Sigmoid colon (tissue), 7 donors: ENCODE data around the gene LPIN1. TPM values are rescaled to one million over a fixed set of nuclear protein-coding genes. Genes with fewer than 3 reads are reported as not detected.
A peak's percentile ranks its signal among the peaks of the same experiment; 100 is the strongest.

ENCODE experiments used
- DNase-seq: peaks from one replicate; pipeline ENCODE4 v3.0.0-alpha.2; 2019
- H3K27ac ChIP-seq, 4 donors: fragments of 200-600 bp; sonication (generic); one replicate each; pipeline ENCODE4 v1.5.1; 2016 to 2019; ENCODE audit warnings: mild to moderate bottlenecking in 1 of 4
- H3K27me3 ChIP-seq, 3 donors: fragments of 200-600 bp; sonication (generic); one replicate each; pipeline ENCODE4 v1.5.1; 2019; ENCODE audit warnings: mild to moderate bottlenecking in 1 of 3
- H3K36me3 ChIP-seq, 4 donors: fragments of 200-600 bp; sonication (generic); one replicate each; pipeline ENCODE4 v1.5.1; 2016 to 2019
- H3K4me1 ChIP-seq, 4 donors: fragments of 200-600 bp; sonication (generic); one replicate each; pipeline ENCODE4 v1.5.1; 2017 to 2019
- H3K4me3 ChIP-seq, 4 donors: fragments of 200-600 bp; sonication (generic); one replicate each; pipeline ENCODE4 v1.5.1; 2017 to 2019; ENCODE audit warnings: mild to moderate bottlenecking in 2 of 4, moderate library complexity in 1 of 4
- H3K9me3 ChIP-seq, 4 donors: fragments of 200-600 bp in 3 of 4; sonication (generic) in 3 of 4; one replicate each; pipeline versions ENCODE4 v1.5.1 to v1.6.1; 2013 to 2019
- EP300 ChIP-seq, 4 donors: sonication (generic); formaldehyde crosslinking; IDR thresholded peaks; one replicate each; pipeline ENCODE4 v1.6.1; 2017; ENCODE audit warnings: antibody characterized with exemption in 4 of 4
- POLR2A ChIP-seq, 2 donors: fragments of 450-650 bp; IDR thresholded peaks; one replicate each; pipeline ENCODE4 v1.6.1; 2016; ENCODE audit warnings: antibody characterized with exemption in 2 of 2, mild to moderate bottlenecking in 2 of 2, moderate library complexity in 2 of 2
- POLR2AphosphoS5 ChIP-seq, 4 donors: sonication (generic); formaldehyde crosslinking; IDR thresholded peaks; one replicate each; pipeline ENCODE4 v1.6.1; 2017; ENCODE audit warnings: antibody characterized with exemption in 4 of 4
- WGBS, 2 donors: extraction: QIAGEN DNeasy Blood & Tissue Kit; methylation state at CpG; one replicate each; pipeline ENCODE4 v1.1.7; 2013; 5-methylcytosine and 5-hydroxymethylcytosine counted together
- intact Hi-C: fragments of 100-400 bp; cut with DNase I; formaldehyde crosslinking; loops from one replicate; pipeline ENCODE4 v1.15.1; 2023
- polyA plus RNA-seq, 3 donors: library from polyadenylated mRNA; stranded (reverse); fragments of 200-250 nt; gene quantifications; one replicate each; pipeline ENCODE4 v1.2.3, GENCODE V29; 2013
- total RNA-seq, 4 donors: library from RNA; depleted of rRNA; stranded (reverse); fragments of >200 nt; gene quantifications; one replicate each; pipeline ENCODE4 v1.1.0, GENCODE V29; 2016
- TF ChIP-seq, protein P1 (sequence below), 4 experiments: fragments of 450-650 bp in 3 of 4; fragments of 200-600 bp in 1 of 4; IDR thresholded peaks; one replicate each; pipeline ENCODE4 v1.5.1; 2016 to 2019; ENCODE audit warnings: antibody characterized with exemption in 4 of 4, mild to moderate bottlenecking in 3 of 4, moderate library complexity in 2 of 4
- donor health status: healthy with polysubstance abuse.
- donor health status: Bipolar disorder and iron deficiency.
- donor health status: healthy.

Gene LPIN1
- total and polyA plus RNA-seq, 7 donors, result 4.2 to 37.4 (median 28.2) TPM

DNA sequence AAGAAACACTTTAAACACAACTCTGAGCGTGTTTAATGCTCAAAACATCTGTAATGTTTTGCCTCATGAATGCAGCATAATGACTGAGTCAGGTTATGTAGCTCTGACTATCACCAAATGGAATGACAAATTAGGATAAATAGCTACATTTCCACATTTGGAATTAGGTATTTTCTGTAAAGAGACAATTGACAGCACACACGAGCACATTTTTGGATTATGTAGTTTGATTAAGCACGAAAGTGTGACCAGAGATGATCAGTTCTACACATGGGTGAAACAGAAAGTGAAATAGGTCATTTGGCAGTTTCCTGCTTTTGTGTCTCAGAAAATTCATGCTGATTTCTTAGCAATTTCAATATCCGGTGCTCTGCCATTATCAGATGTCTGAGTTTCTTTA, 29.0 kb downstream of the LPIN1 start:
- TF ChIP-seq, protein P1, sequence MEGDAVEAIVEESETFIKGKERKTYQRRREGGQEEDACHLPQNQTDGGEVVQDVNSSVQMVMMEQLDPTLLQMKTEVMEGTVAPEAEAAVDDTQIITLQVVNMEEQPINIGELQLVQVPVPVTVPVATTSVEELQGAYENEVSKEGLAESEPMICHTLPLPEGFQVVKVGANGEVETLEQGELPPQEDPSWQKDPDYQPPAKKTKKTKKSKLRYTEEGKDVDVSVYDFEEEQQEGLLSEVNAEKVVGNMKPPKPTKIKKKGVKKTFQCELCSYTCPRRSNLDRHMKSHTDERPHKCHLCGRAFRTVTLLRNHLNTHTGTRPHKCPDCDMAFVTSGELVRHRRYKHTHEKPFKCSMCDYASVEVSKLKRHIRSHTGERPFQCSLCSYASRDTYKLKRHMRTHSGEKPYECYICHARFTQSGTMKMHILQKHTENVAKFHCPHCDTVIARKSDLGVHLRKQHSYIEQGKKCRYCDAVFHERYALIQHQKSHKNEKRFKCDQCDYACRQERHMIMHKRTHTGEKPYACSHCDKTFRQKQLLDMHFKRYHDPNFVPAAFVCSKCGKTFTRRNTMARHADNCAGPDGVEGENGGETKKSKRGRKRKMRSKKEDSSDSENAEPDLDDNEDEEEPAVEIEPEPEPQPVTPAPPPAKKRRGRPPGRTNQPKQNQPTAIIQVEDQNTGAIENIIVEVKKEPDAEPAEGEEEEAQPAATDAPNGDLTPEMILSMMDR (IDR thresholded peaks at IDR 0.05), result no peak
- TF ChIP-seq POLR2AphosphoS5 (IDR thresholded peaks at IDR 0.05), result no peak
- TF ChIP-seq POLR2A (IDR thresholded peaks at IDR 0.05), result no peak
- no peak for TF ChIP-seq EP300 (IDR thresholded peaks at IDR 0.05)
- intact Hi-C loops, result no loop called here

DNA sequence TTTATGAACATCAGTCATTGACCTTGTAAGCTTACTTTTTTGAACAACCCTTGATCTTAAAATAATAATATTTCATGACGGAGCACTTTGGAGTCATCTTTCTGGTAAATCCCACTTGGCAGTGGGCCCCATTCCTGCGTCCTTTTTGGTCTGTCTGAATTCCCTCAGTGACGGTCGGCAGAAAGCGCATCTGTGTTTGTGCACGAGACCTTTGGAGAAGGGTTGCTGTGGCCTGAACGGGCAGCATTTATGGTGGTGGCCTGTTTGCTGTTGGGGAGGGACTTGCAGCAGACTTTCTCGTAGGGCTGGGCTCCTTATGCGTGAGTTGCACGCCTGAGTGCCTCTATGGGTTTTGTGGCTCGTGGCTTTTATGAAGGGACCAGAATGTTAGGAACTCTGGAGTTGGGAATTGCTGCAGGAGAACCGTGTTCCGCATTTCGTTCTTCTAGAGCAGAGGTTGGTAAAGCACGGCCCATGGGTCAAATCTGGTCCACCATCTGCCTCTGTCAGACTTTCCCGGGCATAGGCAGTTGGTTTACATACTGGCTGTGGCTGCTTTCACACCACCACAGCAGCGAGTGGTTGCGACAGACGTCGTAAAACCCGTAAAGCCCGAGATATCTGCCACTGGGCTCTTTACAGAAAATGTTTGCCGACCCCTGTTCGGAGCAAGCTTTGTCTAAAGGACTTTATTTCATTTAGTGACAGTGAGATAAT, 30.8 kb downstream of the LPIN1 start:
- Histone ChIP-seq H3K4me1 (peaks cover 0 to 33% (median 27%) of the 10 kb centered on the region in 4 donors), H3K9me3 (no peaks in the 10 kb centered on the region), H3K27ac (peak overlapping the region in 2 of 4 donors; percentile 45 to 62), H3K27me3 (no peaks in the 10 kb centered on the region), H3K36me3 (peaks cover 3 to 47% (median 19%) of the 10 kb centered on the region in 4 donors), H3K4me3 (peak overlapping the region in 1 of 4 donors; percentile 0)
- 73 to 85% methylated on average over 24 of the region's 24 CpGs for WGBS, 2 donors
- intact Hi-C loops, result no loop called here
- peak; percentile 67 for DNase-seq
- TF ChIP-seq, protein P1 (IDR thresholded peaks at IDR 0.05), result no peak
- TF ChIP-seq POLR2AphosphoS5 (IDR thresholded peaks at IDR 0.05), result peak in 1 of 4 donors; percentile 40

More for the DNA sequence above, 29.0 kb downstream of the LPIN1 start:
- 32 to 72% methylated on average over 4 of the region's 4 CpGs for WGBS, 2 donors
- peaks cover 3 to 47% (median 15%) of the 10 kb centered on the region in 4 donors for H3K36me3 ChIP-seq
- no peak overlapping the region for H3K27ac ChIP-seq
- H3K4me1 ChIP-seq, result peaks cover 0 to 33% (median 27%) of the 10 kb centered on the region in 4 donors
- no peaks in the 10 kb centered on the region for H3K27me3 ChIP-seq
- no peak for DNase-seq
- no peaks in the 10 kb centered on the region for H3K9me3 ChIP-seq
- no peak overlapping the region for H3K4me3 ChIP-seq

DNA sequence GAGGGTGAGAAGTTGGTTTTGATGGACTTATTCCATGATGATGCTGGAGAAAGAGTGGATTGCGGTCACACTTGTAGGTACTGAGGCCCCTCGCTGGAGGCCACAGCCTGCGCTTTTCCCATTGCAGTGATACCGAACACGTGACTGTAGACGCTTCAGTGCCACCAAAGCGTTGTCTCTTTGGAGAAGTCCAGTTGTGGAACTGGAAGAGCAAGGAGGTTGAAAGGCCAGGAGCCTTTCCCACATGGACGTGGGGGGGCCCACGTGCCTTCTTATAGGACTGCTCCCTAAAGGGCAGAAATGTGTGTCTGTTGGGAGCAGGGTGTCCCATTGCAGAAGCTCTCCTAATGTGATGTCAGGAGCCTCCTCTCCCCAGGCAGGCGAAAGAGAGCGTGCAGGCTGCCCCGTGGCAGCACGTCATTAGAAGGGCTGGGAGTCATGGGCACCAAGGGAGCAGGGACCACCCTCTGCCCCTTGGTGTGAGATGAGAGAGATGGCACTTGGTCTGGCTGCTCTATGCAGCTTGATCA, 31.5 kb downstream of the LPIN1 start:
- Histone ChIP-seq H3K36me3 (peaks cover 3 to 52% (median 22%) of the 10 kb centered on the region in 4 donors), H3K9me3 (no peaks in the 10 kb centered on the region), H3K27me3 (no peaks in the 10 kb centered on the region), H3K4me3 (no peak overlapping the region), H3K27ac (no peak overlapping the region), H3K4me1 (peaks cover 0 to 33% (median 27%) of the 10 kb centered on the region in 4 donors)
- TF ChIP-seq POLR2A (IDR thresholded peaks at IDR 0.05), result no peak
- TF ChIP-seq POLR2AphosphoS5 (IDR thresholded peaks at IDR 0.05), result no peak
- TF ChIP-seq, protein P1 (IDR thresholded peaks at IDR 0.05), result no peak
- TF ChIP-seq EP300 (IDR thresholded peaks at IDR 0.05), result no peak
- no peak for DNase-seq
- intact Hi-C loops, result loop anchor here (1.0 to 2.0 kb wide), 2 partner anchors 31 to 299 kb away; no protein-coding TSS in a partner anchor
- 92 to 95% methylated on average over 13 of the region's 13 CpGs for WGBS, 2 donors

DNA sequence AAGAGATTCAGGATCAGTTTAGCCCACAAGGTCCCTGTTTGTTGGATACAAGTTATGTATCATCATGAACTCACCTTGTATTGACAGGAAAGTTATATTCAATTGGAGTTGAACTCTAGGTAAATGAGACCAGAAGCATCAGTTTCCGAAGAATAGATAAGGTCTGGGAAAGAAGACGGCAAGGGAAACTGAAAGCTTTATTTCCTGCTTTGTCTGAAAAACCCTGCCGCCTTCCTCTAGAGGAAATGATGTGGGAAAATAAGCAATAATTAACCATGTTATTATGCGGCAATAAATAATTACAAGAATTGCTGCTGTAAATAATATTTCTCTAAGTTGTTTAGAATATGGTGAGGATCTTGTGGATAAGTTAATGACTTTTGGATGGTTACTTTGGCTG, 32.0 kb downstream of the LPIN1 start:
- TF ChIP-seq POLR2A (IDR thresholded peaks at IDR 0.05), result no peak
- no peak for TF ChIP-seq EP300 (IDR thresholded peaks at IDR 0.05)
- TF ChIP-seq POLR2AphosphoS5 (IDR thresholded peaks at IDR 0.05), result no peak
- TF ChIP-seq, protein P1 (IDR thresholded peaks at IDR 0.05), result no peak
- no peak overlapping the region for H3K4me3 ChIP-seq
- H3K36me3 ChIP-seq, result peaks cover 3 to 53% (median 25%) of the 10 kb centered on the region in 4 donors
- H3K27me3 ChIP-seq, result no peaks in the 10 kb centered on the region
- intact Hi-C loops, result loop anchor here (1.0 to 2.0 kb wide), 2 partner anchors 31 to 300 kb away; no protein-coding TSS in a partner anchor
- 37 to 39% methylated on average over 4 of the region's 4 CpGs for WGBS, 2 donors
- no peak for DNase-seq
- no peaks in the 10 kb centered on the region for H3K9me3 ChIP-seq
- H3K4me1 ChIP-seq, result peaks cover 0 to 33% (median 27%) of the 10 kb centered on the region in 4 donors
- H3K27ac ChIP-seq, result no peak overlapping the region
